ENCODE results near the gene FAM13C. TPM values are rescaled to one million over a fixed set of nuclear protein-coding genes. Genes with fewer than 3 reads are reported as not detected.
"Not testable (repeated sequence)": the region's sequence is repeated elsewhere in the genome, so short reads cannot be mapped to it uniquely, and the experiment has no call there.

The FAM13C gene
- total RNA-seq, 4 donors from 2014 or later = 1.8 to 47.9 (median 5.7) TPM

- no peak for TF ChIP-seq POLR2A (IDR thresholded peaks at IDR 0.05)
- no peak for TF ChIP-seq CTCF (IDR thresholded peaks at IDR 0.05)
- no peak for DNase-seq
- Histone ChIP-seq H3K36me3 (no peaks in the 10 kb centered on the region), H3K27ac (no peak overlapping the region), H3K27me3 (no peaks in the 10 kb centered on the region), H3K4me3 (no peak overlapping the region), H3K4me1 (no peaks in the 10 kb centered on the region), H3K9me3 (no peaks in the 10 kb centered on the region)
Observed at GRCh38 chr10:59225211-59225610, 137.1 kb downstream of the FAM13C start.

GRCh38 chr10:59223597-59223996 is 138.8 kb downstream of the FAM13C start:
- not testable (repeated sequence) for H3K4me1 ChIP-seq, H3K9me3 ChIP-seq, H3K27me3 ChIP-seq, H3K4me3 ChIP-seq, DNase-seq, H3K36me3 ChIP-seq, H3K27ac ChIP-seq

GRCh38 chr10:59222788-59223187 is 139.6 kb downstream of the FAM13C start:
- H3K4me1 ChIP-seq = no peaks in the 10 kb centered on the region
- H3K27me3 ChIP-seq = no peaks in the 10 kb centered on the region
- H3K36me3 ChIP-seq = no peaks in the 10 kb centered on the region
- no peaks in the 10 kb centered on the region for H3K9me3 ChIP-seq
- no peak for TF ChIP-seq CTCF (IDR thresholded peaks at IDR 0.05)
- no peak for TF ChIP-seq POLR2A (IDR thresholded peaks at IDR 0.05)
- DNase-seq = no peak
- H3K27ac ChIP-seq = no peak overlapping the region
- H3K4me3 ChIP-seq = no peak overlapping the region

GRCh38 chr10:59216178-59216869 is 146.0 kb downstream of the FAM13C start:
- H3K9me3 ChIP-seq = no peaks in the 10 kb centered on the region
- H3K36me3 ChIP-seq = no peaks in the 10 kb centered on the region
- no peak overlapping the region for H3K4me3 ChIP-seq
- no peak overlapping the region for H3K27ac ChIP-seq
- no peaks in the 10 kb centered on the region for H3K27me3 ChIP-seq
- no peaks in the 10 kb centered on the region for H3K4me1 ChIP-seq
- no peak for TF ChIP-seq CTCF (IDR thresholded peaks at IDR 0.05)
- no peak for TF ChIP-seq POLR2A (IDR thresholded peaks at IDR 0.05)
- no peak for DNase-seq

GRCh38 chr10:59214160-59214559 is 148.2 kb downstream of the FAM13C start:
- no peak for DNase-seq
- Histone ChIP-seq H3K9me3 (no peaks in the 10 kb centered on the region), H3K4me3 (no peak overlapping the region), H3K27me3 (no peaks in the 10 kb centered on the region), H3K4me1 (no peaks in the 10 kb centered on the region), H3K27ac (no peak overlapping the region), H3K36me3 (no peaks in the 10 kb centered on the region)
- no peak for TF ChIP-seq POLR2A (IDR thresholded peaks at IDR 0.05)
- no peak for TF ChIP-seq CTCF (IDR thresholded peaks at IDR 0.05)

- TF ChIP-seq POLR2A (IDR thresholded peaks at IDR 0.05) = no peak
- no peak for TF ChIP-seq CTCF (IDR thresholded peaks at IDR 0.05)
- H3K36me3 ChIP-seq = peaks cover 0 to under 1% (median 0%) of the 10 kb centered on the region in 3 donors
- no peak overlapping the region for H3K4me3 ChIP-seq
- no peaks in the 10 kb centered on the region for H3K27me3 ChIP-seq
- DNase-seq = no peak
- H3K27ac ChIP-seq = no peak overlapping the region
- no peaks in the 10 kb centered on the region for H3K4me1 ChIP-seq
- no peaks in the 10 kb centered on the region for H3K9me3 ChIP-seq
Observed at GRCh38 chr10:59212301-59212798, 150.0 kb downstream of the FAM13C start.

Measured in Peyer's patch (tissue), 4 donors.